GM18502 (cell line): Measurements from ENCODE around the gene ENOX1.

Experiments used
- ATAC-seq: cut with Tn5 transposase; IDR thresholded peaks from one replicate; pipeline ENCODE4 v1.9.1; 2021; ENCODE audit warnings: mild to moderate bottlenecking; ENCODE audit not compliant: unreplicated experiment, poor library complexity

ENOX1 gene

GRCh38 chr13:43786472-43786765 is 353 bp downstream of the ENOX1 start:
- ATAC-seq: no peak

- ATAC-seq: no peak
Measured at GRCh38 chr13:43785650-43786471, 911 bp downstream of the ENOX1 start.

GRCh38 chr13:43785261-43785649 is 1.5 kb downstream of the ENOX1 start:
- ATAC-seq: no peak

GRCh38 chr13:43784496-43784895 is 2.3 kb downstream of the ENOX1 start:
- ATAC-seq: no peak

- ATAC-seq: no peak
Measured at GRCh38 chr13:43783820-43784219, 3.0 kb downstream of the ENOX1 start.

- ATAC-seq: no peak
Measured at GRCh38 chr13:43782686-43783085, 4.1 kb downstream of the ENOX1 start.

GRCh38 chr13:43780666-43781065 is 6.1 kb downstream of the ENOX1 start:
- no peak for ATAC-seq

GRCh38 chr13:43776501-43777079 is 10.2 kb downstream of the ENOX1 start:
- no peak for ATAC-seq

- no peak for ATAC-seq
Measured at GRCh38 chr13:43776006-43776405, 10.8 kb downstream of the ENOX1 start.

- ATAC-seq: no peak
Measured at GRCh38 chr13:43773602-43774001, 13.2 kb downstream of the ENOX1 start.

GRCh38 chr13:43770871-43771270 is 15.9 kb downstream of the ENOX1 start:
- ATAC-seq: no peak

GRCh38 chr13:43769529-43769928 is 17.2 kb downstream of the ENOX1 start:
- no peak for ATAC-seq

- ATAC-seq: no peak
Measured at GRCh38 chr13:43767341-43767931, 19.3 kb downstream of the ENOX1 start.

GRCh38 chr13:43766725-43767124 is 20.0 kb downstream of the ENOX1 start:
- ATAC-seq: no peak

- ATAC-seq: no peak
Measured at GRCh38 chr13:43764349-43764748, 22.4 kb downstream of the ENOX1 start.

- no peak for ATAC-seq
Measured at GRCh38 chr13:43763143-43763759, 23.5 kb downstream of the ENOX1 start.

- ATAC-seq: no peak
Measured at GRCh38 chr13:43761616-43762315, 25.0 kb downstream of the ENOX1 start.

- no peak for ATAC-seq
Measured at GRCh38 chr13:43760257-43760656, 26.5 kb downstream of the ENOX1 start.

GRCh38 chr13:43758834-43759233 is 27.9 kb downstream of the ENOX1 start:
- ATAC-seq: peak; percentile 88

- no peak for ATAC-seq
Measured at GRCh38 chr13:43757266-43757665, 29.5 kb downstream of the ENOX1 start.

GRCh38 chr13:43755844-43756243 is 30.9 kb downstream of the ENOX1 start:
- ATAC-seq: no peak
